ENCODE data around the gene FXYD4.

FXYD4 gene

GRCh38 chr10:43396928-43397624, 25.6 kb downstream of the FXYD4 start:
- DNase-seq, result peak; percentile 77

- no peak for DNase-seq
Observed at GRCh38 chr10:43398939-43399319, 27.5 kb downstream of the FXYD4 start.

GRCh38 chr10:43399320-43400310, 28.2 kb downstream of the FXYD4 start:
- no peak for DNase-seq

GRCh38 chr10:43401627-43402026, 30.2 kb downstream of the FXYD4 start:
- no peak for DNase-seq

- DNase-seq, result no peak
Observed at GRCh38 chr10:43402176-43402575, 30.7 kb downstream of the FXYD4 start.

- no peak for DNase-seq
Observed at GRCh38 chr10:43402880-43403452, 31.5 kb downstream of the FXYD4 start.

- no peak for DNase-seq
Observed at GRCh38 chr10:43403911-43404703, 32.7 kb downstream of the FXYD4 start.

GRCh38 chr10:43404704-43405084, 33.3 kb downstream of the FXYD4 start:
- peak; percentile 53 for DNase-seq

GRCh38 chr10:43407148-43407575, 35.7 kb downstream of the FXYD4 start:
- DNase-seq, result peak; percentile 47

- peak; percentile 80 for DNase-seq
Observed at GRCh38 chr10:43407576-43408330, 36.3 kb downstream of the FXYD4 start.

- DNase-seq, result no peak
Observed at GRCh38 chr10:43408331-43408709, 36.9 kb downstream of the FXYD4 start.

- DNase-seq, result peak; percentile 96
Observed at GRCh38 chr10:43408710-43409384, 37.4 kb downstream of the FXYD4 start, which contains the start of gene HNRNPF. HNRNPF (minus strand) TSS chr10:43409186; CDS start chr10:43387884, 21,302 bp downstream.

- DNase-seq, result peak; percentile 71
Observed at GRCh38 chr10:43409385-43410109, 38.1 kb downstream of the FXYD4 start.

- DNase-seq, result no peak
Observed at GRCh38 chr10:43410345-43410744, 38.9 kb downstream of the FXYD4 start.

GRCh38 chr10:43411536-43411935, 40.1 kb downstream of the FXYD4 start:
- no peak for DNase-seq

GRCh38 chr10:43415544-43415943, 44.1 kb downstream of the FXYD4 start:
- DNase-seq, result no peak

- peak; percentile 50 for DNase-seq
Observed at GRCh38 chr10:43417950-43418768, 46.7 kb downstream of the FXYD4 start.

GRCh38 chr10:43419997-43420368, 48.5 kb downstream of the FXYD4 start:
- no peak for DNase-seq

GRCh38 chr10:43420369-43421200, 49.1 kb downstream of the FXYD4 start:
- DNase-seq, result peak; percentile 88

Measured in central memory CD4-positive, alpha-beta T cell (primary cell).